ENCODE results near the gene AGBL1. TPM values are rescaled to one million over a fixed set of nuclear protein-coding genes. Genes with fewer than 3 reads are reported as not detected.
A peak's percentile ranks its signal among the peaks of the same experiment; 100 is the strongest.
"Not testable (repeated sequence)": the region's sequence is repeated elsewhere in the genome, so short reads cannot be mapped to it uniquely, and the experiment has no call there.

The AGBL1 gene
- total and polyA plus RNA-seq, 11 donors, result under 0.01 to 0.08 (median 0.02) TPM; not detected in 8

DNA sequence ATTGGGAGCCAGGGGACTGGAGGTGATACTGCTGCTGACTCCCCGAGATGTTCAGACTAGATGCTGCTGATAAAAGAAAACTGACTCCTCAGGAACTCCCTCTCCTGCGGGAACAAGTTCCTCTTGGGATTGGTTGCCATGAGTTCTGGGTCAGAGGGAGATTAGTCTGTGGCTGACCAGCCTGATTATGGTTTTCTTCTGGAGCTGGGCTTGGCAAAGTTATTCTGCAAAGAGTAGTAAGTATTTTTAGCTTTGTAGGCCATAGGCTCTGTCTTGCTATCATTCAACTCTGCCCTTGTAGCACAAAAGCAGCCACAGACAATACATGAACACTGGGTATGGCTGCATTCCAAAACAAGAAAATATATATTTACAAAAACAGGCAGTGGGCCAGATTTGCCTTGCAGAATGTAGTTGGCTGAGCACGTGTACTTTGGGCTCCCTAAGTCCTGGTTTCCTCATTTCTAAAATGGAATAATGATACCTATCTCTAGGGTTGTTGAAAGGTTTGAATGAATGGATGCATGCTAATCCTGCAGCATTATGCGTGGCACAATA is 796.8 kb downstream of the AGBL1 start:
- H3K36me3 ChIP-seq, result no peaks in the 10 kb centered on the region
- H3K27me3 ChIP-seq, result no peaks in the 10 kb centered on the region
- no peak for TF ChIP-seq CTCF (IDR thresholded peaks at IDR 0.05)
- TF ChIP-seq POLR2A (IDR thresholded peaks at IDR 0.05), result no peak
- H3K4me3 ChIP-seq, result no peak overlapping the region
- no peaks in the 10 kb centered on the region for H3K9me3 ChIP-seq
- peaks cover 0 to 19% (median 0%) of the 10 kb centered on the region in 12 donors for H3K4me1 ChIP-seq
- intact Hi-C loops (cut with DNase I), result no loop called here
- DNase-seq (no peak), ATAC-seq (no peak)
- 45 to 67% (median 62%) methylated on average over 4 of the region's 4 CpGs for WGBS, 4 donors
- no peak overlapping the region for H3K27ac ChIP-seq

GRCh38 chr15:86877171-86877631 is 797.5 kb downstream of the AGBL1 start:
- WGBS, 4 donors, result 57 to 69% (median 63%) methylated on average over 2 of the region's 2 CpGs
- Histone ChIP-seq H3K36me3 (no peaks in the 10 kb centered on the region), H3K9me3 (no peaks in the 10 kb centered on the region), H3K27me3 (no peaks in the 10 kb centered on the region), H3K4me1 (peaks cover 0 to 19% (median 0%) of the 10 kb centered on the region in 12 donors), H3K4me3 (no peak overlapping the region), H3K27ac (no peak overlapping the region)
- DNase-seq (no peak), ATAC-seq (no peak)
- TF ChIP-seq POLR2A (IDR thresholded peaks at IDR 0.05) (no peak), CTCF (IDR thresholded peaks at IDR 0.05) (peak in 1 of 12 donors; percentile 9)
- intact Hi-C loops (cut with DNase I), result no loop called here

DNA sequence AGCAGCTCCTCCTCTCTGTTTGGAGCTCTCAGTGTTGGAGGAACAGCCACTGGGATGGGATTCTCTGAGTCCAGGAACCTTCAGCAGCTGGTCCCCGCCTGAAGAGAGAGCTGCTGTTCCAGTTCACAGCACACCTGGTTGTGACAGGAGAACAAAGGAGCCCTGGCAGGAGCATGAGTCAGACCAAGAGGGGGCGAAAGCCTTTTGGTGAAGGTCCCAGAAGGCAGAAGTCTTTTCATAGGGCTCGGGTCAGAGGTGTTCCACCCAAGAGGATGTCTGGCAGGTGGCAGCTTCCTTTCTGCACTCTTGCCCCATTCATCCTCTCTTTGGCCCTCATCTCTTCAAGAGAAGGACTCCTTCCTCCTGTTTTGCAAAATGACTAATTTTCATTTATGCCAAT is 799.2 kb downstream of the AGBL1 start:
- H3K36me3 ChIP-seq; H3K9me3 ChIP-seq; H3K27me3 ChIP-seq; ATAC-seq; intact Hi-C loops (cut with DNase I); H3K4me3 ChIP-seq; H3K27ac ChIP-seq; DNase-seq: not testable (repeated sequence)
- 71 to 88% (median 76%) methylated on average over 3 of the region's 3 CpGs for WGBS, 4 donors
- peaks cover 0 to 19% (median 0%) of the 10 kb centered on the region in 12 donors for H3K4me1 ChIP-seq

DNA sequence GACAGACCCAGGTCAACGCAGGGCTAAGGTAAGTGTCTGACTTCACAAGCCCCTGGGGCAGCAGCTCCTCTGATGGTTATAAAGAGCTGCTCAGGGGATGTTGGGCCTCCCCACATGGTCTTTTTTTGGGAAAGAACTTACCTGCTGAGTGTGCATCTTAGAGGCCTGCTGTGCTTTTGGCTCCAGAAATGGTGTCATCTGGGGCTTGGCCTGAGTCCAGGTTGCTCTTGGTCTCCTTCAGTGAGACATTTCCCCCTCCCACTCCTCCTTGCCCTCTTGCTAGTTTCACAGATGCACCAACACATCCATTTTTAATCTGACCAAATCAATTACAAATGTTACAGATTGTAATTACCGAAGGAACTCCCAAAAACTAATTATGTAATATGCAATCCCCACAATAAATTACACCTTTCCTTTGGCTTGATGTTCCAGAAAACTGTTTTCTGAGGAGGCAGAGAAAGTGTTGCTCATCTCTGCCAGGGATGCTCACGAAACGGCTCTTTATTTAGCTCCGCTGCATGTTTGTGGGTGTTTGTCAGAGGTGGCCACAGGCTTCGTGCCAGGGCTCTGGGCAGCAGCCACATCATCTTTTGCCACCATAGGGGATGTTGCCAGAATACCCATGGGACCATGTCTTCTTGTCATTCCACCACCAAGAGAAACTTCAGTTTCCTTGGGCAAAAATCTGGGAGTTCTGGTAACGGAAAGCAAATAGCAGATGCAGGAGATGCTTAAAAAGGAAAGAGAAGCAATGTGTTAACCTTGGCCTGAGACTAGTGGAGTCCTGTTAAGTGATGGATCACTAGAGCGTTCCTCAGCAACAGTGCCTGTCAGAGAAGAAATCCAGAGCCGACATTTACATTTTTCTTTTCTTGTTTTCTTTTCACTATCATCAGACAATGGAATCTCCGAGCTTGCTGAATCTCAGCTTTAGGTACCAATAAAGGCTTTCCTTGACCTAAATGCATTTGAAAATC is 799.9 kb downstream of the AGBL1 start:
- DNase-seq (peak; percentile 15 to 53 (median 49)), ATAC-seq (peak; percentile 69 to 81 (median 76))
- H3K27ac ChIP-seq, result peak overlapping the region in 1 of 12 donors; percentile 4
- intact Hi-C loops (cut with DNase I), result no loop called here
- no peaks in the 10 kb centered on the region for H3K27me3 ChIP-seq
- WGBS, 4 donors, result 60 to 66% (median 63%) methylated on average over 10 of the region's 10 CpGs
- no peaks in the 10 kb centered on the region for H3K36me3 ChIP-seq
- no peak overlapping the region for H3K4me3 ChIP-seq
- no peak for TF ChIP-seq CTCF (IDR thresholded peaks at IDR 0.05)
- TF ChIP-seq POLR2A (IDR thresholded peaks at IDR 0.05), result no peak
- no peaks in the 10 kb centered on the region for H3K9me3 ChIP-seq
- peaks cover 0 to 19% (median 0%) of the 10 kb centered on the region in 12 donors for H3K4me1 ChIP-seq

Data from heart left ventricle (tissue), 16 donors.